Middle frontal gyrus (tissue), 1 donor: ENCODE results near the gene ITSN1.
"Not testable (repeated sequence)": the region's sequence is repeated elsewhere in the genome, so short reads cannot be mapped to it uniquely, and the experiment has no call there.

Experiments
- DNase-seq: peaks from one replicate; pipeline ENCODE4 v3.0.0-alpha.2; 2015; ENCODE audit warnings: low spot score; ENCODE audit errors: extremely low spot score

ITSN1 gene

GRCh38 chr21:33729139-33729538, 86.8 kb downstream of the ITSN1 start:
- DNase-seq, result not testable (repeated sequence)

DNA sequence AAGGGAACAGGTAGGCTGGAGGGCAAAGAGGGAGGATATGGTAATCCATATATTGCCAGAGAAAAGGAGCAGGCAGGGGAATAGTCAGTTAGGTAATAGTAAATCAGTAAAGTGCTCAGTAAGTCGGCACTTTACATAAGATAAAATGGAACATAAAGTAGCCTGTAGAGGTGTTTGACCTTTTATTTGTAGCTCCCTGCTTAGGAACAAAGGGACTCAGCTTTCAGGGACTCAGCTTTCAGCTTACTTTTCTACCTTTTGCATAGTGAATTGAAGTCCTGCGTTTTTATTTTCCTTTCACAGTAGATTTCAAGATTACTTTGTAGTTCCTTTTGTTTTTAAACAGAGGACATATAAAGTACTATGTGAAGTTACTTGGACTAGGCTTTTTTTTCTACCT, 87.3 kb downstream of the ITSN1 start:
- DNase-seq, result no peak

DNA sequence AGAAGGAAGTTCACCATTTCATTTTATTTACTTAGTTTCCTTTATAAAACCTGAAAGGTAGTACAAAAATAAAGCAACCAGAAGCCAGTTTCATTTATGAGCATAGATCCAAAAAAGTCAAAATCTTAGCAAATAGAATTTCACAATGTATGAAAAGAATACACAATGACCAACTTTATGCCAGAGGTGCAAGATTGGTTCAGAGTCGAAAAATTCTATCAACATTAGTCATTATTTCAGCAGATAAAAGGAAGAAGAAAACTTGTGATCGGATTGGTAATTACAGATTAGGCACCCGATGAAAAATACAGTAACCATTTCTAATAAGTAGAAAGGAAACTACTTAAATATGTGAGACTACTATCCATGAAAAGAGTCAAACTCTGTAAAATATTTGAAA, 89.1 kb downstream of the ITSN1 start:
- DNase-seq, result no peak

DNA sequence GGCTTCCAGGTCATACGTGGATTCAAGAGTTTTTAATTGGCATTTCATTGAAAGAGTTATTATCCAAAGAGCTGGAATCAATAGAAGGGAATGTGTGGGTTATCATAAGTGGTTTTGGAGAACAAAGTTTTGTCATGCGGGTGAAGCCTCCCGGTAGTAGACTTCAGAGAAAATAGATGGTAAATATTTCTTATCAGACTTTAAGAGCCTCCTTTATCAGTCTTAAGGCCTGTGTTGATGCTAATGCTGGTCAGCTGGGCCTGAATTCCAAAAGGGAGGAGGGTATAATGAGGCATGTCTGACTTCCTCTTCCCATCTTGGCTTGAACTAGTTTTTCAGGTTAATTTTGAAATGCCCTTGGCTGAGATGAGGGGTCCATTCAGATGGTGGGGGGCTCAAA, 89.7 kb downstream of the ITSN1 start:
- DNase-seq, result no peak

DNA sequence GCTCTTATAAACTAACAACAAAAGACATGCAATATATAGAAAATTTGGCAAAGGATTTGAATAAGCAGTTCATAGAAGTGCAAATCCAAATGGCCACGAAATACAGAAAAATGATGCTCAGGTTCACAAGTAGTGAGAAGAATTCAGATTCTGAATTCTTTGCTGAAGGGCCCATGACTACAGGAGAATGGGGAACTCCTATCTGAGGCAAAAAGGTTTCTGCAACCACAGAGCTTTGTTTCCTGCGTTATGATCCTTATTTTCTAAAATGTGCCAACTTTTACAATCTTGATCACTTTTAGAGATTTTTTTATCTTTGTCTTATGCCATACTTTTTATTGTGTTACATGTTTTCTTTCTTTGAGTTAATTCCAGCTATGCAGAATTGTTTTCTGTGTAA, 91.3 kb downstream of the ITSN1 start:
- no peak for DNase-seq

DNA sequence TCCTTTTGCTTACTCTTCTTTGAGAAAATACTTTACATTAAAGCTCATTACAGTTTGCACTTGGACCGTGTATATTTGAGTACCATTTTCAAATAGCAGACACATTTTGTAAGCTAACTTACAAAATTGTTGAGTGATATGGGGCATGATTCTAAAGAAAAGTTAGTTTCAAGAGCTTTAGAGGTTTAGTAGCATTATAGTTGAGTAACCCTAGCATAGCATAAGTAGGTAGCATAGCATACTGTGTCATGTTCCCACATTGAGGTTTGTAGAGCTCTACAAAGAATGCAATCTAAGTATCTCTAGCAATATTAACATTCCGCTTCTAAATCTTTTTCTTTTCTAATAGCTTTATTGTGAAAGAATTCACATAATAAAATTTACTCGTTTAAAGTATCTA, 92.0 kb downstream of the ITSN1 start:
- DNase-seq, result no peak

DNA sequence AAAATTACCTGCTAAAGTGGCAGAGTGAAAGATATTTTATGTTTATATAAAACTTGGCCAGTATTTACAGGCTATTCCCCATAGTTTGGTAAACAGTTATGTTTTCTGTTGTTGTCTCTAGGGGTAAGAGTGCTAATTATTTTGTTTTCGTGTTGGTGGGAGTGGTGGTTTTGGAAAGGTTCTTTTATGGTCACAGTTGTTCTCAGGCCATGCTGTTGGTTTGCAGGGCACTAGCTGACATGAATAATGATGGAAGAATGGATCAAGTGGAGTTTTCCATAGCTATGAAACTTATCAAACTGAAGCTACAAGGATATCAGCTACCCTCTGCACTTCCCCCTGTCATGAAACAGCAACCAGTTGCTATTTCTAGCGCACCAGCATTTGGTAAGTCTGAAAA, 92.5 kb downstream of the ITSN1 start:
- DNase-seq, result no peak

- DNase-seq, result no peak
These were observed 94.3 kb downstream of the ITSN1 start for GRCh38 chr21:33736569-33736968.

DNA sequence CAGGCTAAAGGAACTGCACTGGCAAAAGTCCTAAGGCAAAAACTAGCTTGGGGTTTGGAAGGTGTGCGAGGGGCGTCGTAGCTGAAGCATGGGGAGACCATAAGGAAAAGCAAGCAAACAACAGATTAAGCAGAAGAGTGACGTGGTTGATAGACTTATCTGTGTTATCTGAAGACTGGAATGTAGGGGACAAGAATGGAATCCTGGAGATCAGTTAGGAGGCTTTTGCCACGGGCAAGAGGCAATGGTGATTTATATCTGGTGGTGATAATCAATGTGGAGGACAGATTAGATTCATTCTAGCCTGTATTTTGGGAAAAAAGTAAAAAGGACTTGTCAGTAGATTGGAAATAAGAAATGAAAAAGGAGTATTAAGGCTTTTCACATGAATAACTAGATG, 97.4 kb downstream of the ITSN1 start:
- no peak for DNase-seq

DNA sequence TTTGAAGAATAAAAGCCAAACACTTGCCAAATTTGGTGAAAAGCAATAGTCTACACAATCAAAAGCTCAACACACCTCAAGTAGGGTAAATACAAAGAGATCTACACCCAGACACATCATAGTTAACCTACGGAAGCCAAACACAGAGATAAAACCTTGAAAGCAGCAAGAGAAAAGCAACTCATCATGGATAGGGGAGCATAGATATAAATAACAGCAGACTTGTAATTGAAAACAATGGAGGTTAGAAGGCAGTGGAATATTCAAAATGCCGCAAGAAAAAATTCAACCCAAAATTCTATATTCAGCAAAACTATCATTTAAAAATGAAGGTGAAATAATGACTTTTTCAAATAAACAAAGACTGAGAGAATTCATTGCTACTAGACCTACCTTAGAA, 105.1 kb downstream of the ITSN1 start:
- DNase-seq, result no peak

DNA sequence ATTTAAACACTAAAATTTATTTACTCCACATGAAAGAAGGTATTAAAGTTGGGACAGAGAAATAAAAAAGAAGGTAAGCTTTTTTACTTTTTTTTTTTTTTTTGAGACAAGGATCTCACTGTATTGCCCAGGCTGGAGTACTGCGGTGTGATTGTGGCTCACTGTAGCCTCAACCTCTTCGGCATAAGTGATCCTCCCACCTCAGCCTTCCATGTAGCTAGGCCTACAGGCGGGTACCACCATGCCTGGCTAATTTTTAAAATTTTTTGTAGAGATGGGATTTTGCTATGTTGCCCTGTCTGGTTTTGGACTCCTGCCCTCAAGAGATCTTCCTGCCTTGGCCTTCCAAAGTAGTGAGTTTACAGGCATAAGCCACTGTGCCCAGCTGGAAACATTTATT, 106.6 kb downstream of the ITSN1 start:
- no peak for DNase-seq

- DNase-seq, result no peak
These were observed 107.7 kb downstream of the ITSN1 start for GRCh38 chr21:33750017-33750416.

- no peak for DNase-seq
These were observed 108.8 kb downstream of the ITSN1 start for GRCh38 chr21:33751120-33751519.

- no peak for DNase-seq
These were observed 109.2 kb downstream of the ITSN1 start for GRCh38 chr21:33751533-33751932.

DNA sequence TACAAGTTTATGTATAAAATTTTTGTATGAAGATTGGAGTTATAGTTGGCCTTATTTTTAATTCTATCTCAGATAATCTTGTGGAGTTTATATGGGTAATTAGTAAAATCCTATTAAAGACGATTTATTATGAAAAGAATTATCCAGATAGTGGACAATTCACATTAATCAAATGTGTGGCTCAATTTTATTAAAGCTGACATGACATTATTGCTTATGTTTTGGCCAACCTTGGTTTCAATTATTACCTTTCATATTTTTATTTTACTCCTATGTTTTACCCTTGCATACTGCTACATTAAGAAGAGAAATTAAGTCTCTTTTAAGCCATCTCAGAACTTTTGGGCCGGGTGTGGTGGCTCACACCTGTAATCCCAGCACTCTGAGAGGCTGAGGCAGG, 110.0 kb downstream of the ITSN1 start:
- DNase-seq, result no peak

- no peak for DNase-seq
These were observed 111.6 kb downstream of the ITSN1 start for GRCh38 chr21:33753886-33754285.

DNA sequence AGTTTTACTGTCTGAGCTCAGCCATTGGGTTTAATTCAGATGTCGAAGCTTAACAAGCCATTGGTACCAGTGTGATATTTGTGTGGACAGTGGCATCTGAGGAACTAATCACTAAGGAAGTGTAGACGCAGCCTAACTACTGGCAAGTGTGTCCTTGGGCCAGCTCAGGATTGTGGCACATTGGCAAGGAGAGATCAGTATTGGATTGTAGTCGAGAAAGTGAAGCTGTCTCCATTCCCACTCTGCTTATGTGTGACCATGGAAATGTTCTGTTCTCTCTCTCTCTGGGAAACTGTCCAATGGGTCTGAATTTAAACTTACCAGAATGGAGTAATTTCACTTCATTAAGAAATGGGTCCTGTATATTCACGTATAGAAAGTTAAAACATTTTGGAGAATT, 112.2 kb downstream of the ITSN1 start:
- DNase-seq, result no peak

GRCh38 chr21:33755354-33755753, 113.1 kb downstream of the ITSN1 start:
- DNase-seq, result no peak

- no peak for DNase-seq
These were observed 118.5 kb downstream of the ITSN1 start for GRCh38 chr21:33760641-33761440.

DNA sequence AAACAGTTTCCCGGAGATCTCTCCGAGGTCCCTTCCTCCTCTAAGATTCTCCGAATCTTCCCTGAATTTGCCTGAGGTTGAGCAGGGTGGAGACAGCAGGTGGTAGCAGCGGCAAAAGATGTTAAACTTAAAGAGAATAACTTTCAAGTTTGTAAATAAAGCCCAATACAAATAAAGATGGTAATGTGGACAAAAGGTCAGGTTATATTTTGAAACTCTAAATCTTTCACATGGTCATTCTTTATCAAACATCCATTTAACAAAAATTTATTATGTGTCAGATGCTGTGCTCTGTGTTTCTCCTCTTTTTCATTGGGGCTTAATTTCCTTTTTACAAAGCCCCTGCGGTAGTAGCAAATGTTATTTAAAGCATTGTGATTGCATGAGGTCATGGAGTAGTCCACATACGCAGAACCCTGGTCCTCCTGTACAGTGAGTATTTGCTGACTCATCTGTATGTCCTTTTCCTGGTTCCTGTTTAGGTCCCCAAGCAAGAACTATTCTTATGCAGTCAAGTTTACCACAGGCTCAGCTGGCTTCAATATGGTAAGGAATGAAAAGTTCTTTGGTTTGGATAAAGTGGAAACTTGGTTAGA, 119.2 kb downstream of the ITSN1 start:
- DNase-seq, result no peak

DNA sequence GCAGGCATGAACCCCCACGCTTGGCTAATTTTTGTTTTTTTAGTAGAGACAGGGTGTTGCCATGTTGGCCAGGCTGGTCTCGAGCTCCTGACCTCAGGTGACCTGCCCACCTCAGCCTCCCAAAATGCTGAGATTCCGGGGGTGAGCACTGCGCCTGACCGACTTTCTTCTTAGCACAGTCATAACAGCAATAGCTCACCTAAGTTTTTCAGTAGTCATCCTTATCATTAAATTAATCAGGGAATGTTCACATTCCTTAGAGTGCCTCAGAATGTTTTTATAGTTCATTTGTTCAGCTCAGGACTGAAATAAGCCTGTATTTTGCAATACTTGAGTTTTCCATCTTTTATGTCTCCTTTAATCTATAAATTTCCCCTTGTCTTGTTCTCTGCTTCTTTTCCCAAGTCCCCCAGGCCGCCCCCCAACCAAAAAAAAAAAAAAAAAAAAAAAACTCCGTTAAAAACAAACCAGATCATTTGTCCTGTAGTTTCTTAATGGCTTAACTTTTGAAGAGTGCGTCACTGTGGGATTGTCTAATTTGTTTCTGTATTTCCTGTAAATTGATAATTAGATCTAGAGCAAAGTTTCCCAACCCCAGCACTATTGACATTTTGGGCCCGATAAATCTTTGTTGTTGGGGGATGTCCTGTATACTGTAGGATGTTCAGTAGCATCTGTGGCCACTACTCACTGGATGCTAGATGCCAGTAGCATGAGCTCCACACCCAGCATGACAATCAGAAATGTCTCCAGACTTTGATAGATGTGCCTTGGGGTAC, 120.7 kb downstream of the ITSN1 start:
- DNase-seq, result no peak

DNA sequence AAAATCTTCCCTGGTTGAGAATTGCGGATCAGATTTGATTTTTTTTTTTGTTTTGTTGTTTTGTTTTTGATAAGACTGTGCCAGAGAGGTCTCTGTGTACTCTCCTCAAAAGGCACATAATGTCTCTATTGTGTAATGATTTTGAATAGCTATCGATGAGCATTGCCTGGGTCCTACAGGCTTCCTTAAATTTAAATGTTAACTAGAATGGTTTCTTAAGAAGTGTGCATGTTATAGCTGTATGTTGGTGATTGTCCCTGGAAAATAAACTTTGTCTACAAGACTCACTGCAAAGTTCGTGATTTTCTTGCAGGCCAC, 121.2 kb downstream of the ITSN1 start:
- DNase-seq, result no peak

- DNase-seq, result no peak
These were observed 124.9 kb downstream of the ITSN1 start for GRCh38 chr21:33767236-33767635.
